ENCODE results near the gene MPG. TPM values are rescaled to one million over a fixed set of nuclear protein-coding genes. Genes with fewer than 3 reads are reported as not detected.

The MPG gene
- total and polyA plus RNA-seq, 4 donors = 25.4 to 84.1 (median 37.5) TPM

- H3K27me3 ChIP-seq (ENCODE audit: control insufficient read depth in 4 of 4, insufficient read depth in 4 of 4, low read length in 3 of 4) = no peaks in the 10 kb centered on the region
- TF ChIP-seq RXRA (IDR thresholded peaks at IDR 0.05) = no peak
- TF ChIP-seq YY1 (IDR thresholded peaks at IDR 0.05) = no peak
- TF ChIP-seq, protein P1, sequence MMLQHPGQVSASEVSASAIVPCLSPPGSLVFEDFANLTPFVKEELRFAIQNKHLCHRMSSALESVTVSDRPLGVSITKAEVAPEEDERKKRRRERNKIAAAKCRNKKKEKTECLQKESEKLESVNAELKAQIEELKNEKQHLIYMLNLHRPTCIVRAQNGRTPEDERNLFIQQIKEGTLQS (IDR thresholded peaks at IDR 0.05) = no peak
- no peak for TF ChIP-seq TAF1 (conservative IDR thresholded peaks at IDR 0.05)
- no peak for TF ChIP-seq FOXA2 (IDR thresholded peaks at IDR 0.05)
- TF ChIP-seq CTCF (IDR thresholded peaks at IDR 0.05; ENCODE audit: low read depth, low read length, missing input control) = no peak
- no peaks in the 10 kb centered on the region for H3K36me3 ChIP-seq (ENCODE audit: control insufficient read depth in 4 of 4, insufficient read depth in 3 of 4, low read depth in 1 of 4, low read length in 3 of 4)
- WGBS = 66% methylated on average over 6 of the region's 6 CpGs
- H3K4me1 ChIP-seq (ENCODE audit: control insufficient read depth in 4 of 4, insufficient read depth in 4 of 4, low read length in 3 of 4) = peaks cover 0 to 7% (median 1%) of the 10 kb centered on the region in 4 donors
- no peak overlapping the region for H3K27ac ChIP-seq (ENCODE audit: low read depth in 1 of 2, low read length in 2 of 2)
- DNase-seq (ENCODE audit: low spot score) = no peak
- no peak overlapping the region for H3K4me3 ChIP-seq (ENCODE audit: low read depth in 1 of 3, low read length in 3 of 3)
- H3K9me3 ChIP-seq (ENCODE audit: control insufficient read depth in 4 of 4, low read length in 3 of 4) = no peaks in the 10 kb centered on the region
- no peak overlapping the region for H3K9ac ChIP-seq (ENCODE audit: low read depth in 1 of 2, low read length in 2 of 2)
Measured at GRCh38 chr16:34648-34987, 43.4 kb upstream of the MPG start.

- no peak for TF ChIP-seq FOXA1 (IDR thresholded peaks at IDR 0.05)
- TF ChIP-seq, protein P1 (IDR thresholded peaks at IDR 0.05) = no peak
- TF ChIP-seq HNF4G (IDR thresholded peaks at IDR 0.05) = no peak
- no peak for TF ChIP-seq RAD21 (IDR thresholded peaks at IDR 0.05)
- no peak for TF ChIP-seq GABPA (IDR thresholded peaks at IDR 0.05 in 1 of 2, conservative IDR thresholded peaks at IDR 0.05 in 1 of 2)
- TF ChIP-seq SP1 (IDR thresholded peaks at IDR 0.05) = no peak
- TF ChIP-seq FOXA2 (IDR thresholded peaks at IDR 0.05) = no peak
- no peak for TF ChIP-seq NR2F2 (IDR thresholded peaks at IDR 0.05)
- no peak for TF ChIP-seq YY1 (IDR thresholded peaks at IDR 0.05)
- no peaks in the 10 kb centered on the region for H3K9me3 ChIP-seq (ENCODE audit: control insufficient read depth in 4 of 4, low read length in 3 of 4)
- WGBS = 79% methylated on average over 17 of the region's 17 CpGs
- H3K27me3 ChIP-seq (ENCODE audit: control insufficient read depth in 4 of 4, insufficient read depth in 4 of 4, low read length in 3 of 4) = no peaks in the 10 kb centered on the region
- no peak overlapping the region for H3K27ac ChIP-seq (ENCODE audit: low read depth in 1 of 2, low read length in 2 of 2)
- H3K4me3 ChIP-seq (ENCODE audit: low read depth in 1 of 3, low read length in 3 of 3) = no peak overlapping the region
- H3K36me3 ChIP-seq (ENCODE audit: control insufficient read depth in 4 of 4, insufficient read depth in 3 of 4, low read depth in 1 of 4, low read length in 3 of 4) = no peaks in the 10 kb centered on the region
- no peak overlapping the region for H3K9ac ChIP-seq (ENCODE audit: low read depth in 1 of 2, low read length in 2 of 2)
- peaks cover 0 to 7% (median 1%) of the 10 kb centered on the region in 4 donors for H3K4me1 ChIP-seq (ENCODE audit: control insufficient read depth in 4 of 4, insufficient read depth in 4 of 4, low read length in 3 of 4)
- DNase-seq (ENCODE audit: low spot score) = no peak
Measured at GRCh38 chr16:35011-35677, 42.9 kb upstream of the MPG start.

DNA sequence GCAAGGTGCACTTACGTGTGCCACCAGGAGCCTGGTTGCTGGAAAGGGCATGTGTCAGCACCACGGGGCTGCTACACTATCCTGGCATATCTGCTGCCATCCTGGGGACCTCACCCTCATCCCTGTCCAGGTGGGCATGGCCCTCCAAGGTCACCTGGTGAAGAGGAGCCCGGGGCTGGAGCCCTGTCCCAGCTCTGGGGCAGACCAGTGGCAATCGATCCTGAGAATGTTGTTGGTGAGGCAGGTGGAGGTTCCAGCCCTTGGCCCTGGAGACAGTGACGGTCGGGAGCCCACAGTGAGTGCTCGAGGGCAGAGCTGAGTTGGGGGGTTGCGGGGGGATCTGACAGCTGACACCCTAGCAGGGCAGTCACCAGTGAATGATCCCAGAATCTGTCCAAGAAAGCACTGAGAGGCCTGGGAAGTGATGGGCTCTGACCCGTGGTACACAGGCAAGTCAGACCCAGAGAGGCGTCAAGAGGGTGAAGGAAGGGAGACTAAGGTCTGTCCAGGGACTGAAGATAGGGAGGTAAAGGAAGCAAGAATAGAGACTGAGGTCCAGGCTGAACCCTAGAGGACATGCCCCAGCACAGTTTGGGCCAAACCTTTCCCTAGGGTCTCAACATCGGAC lies 42.2 kb upstream of the MPG start:
- Histone ChIP-seq H3K9ac (ENCODE audit: low read depth in 1 of 2, low read length in 2 of 2) (no peak overlapping the region), H3K4me1 (ENCODE audit: control insufficient read depth in 4 of 4, insufficient read depth in 4 of 4, low read length in 3 of 4) (peaks cover 0 to 7% (median 1%) of the 10 kb centered on the region in 4 donors), H3K9me3 (ENCODE audit: control insufficient read depth in 4 of 4, low read length in 3 of 4) (no peaks in the 10 kb centered on the region), H3K27ac (ENCODE audit: low read depth in 1 of 2, low read length in 2 of 2) (no peak overlapping the region), H3K27me3 (ENCODE audit: control insufficient read depth in 4 of 4, insufficient read depth in 4 of 4, low read length in 3 of 4) (no peaks in the 10 kb centered on the region), H3K4me3 (ENCODE audit: low read depth in 1 of 3, low read length in 3 of 3) (no peak overlapping the region), H3K36me3 (ENCODE audit: control insufficient read depth in 4 of 4, insufficient read depth in 3 of 4, low read depth in 1 of 4, low read length in 3 of 4) (no peaks in the 10 kb centered on the region)
- TF ChIP-seq JUND (IDR thresholded peaks at IDR 0.05) (no peak), HNF4A (conservative IDR thresholded peaks at IDR 0.05) (no peak), CTCF (IDR thresholded peaks at IDR 0.05; ENCODE audit: low read depth, low read length, missing input control) (no peak), FOXA1 (IDR thresholded peaks at IDR 0.05) (no peak), GABPA (IDR thresholded peaks at IDR 0.05 in 1 of 2, conservative IDR thresholded peaks at IDR 0.05 in 1 of 2) (no peak), HNF4G (IDR thresholded peaks at IDR 0.05) (no peak), YY1 (IDR thresholded peaks at IDR 0.05) (no peak), EGR1 (IDR thresholded peaks at IDR 0.05; ENCODE audit: low read depth in 2 of 2) (no peak)
- 93% methylated on average over 11 of the region's 11 CpGs for WGBS
- no peak for DNase-seq (ENCODE audit: low spot score)

Data from liver (tissue), 9 donors.